B cell (primary cell): ENCODE measurements around the gene NACA.

Experiments used
- EZH2 ChIP-seq: IDR thresholded peaks from 2 replicates; pipeline ENCODE4 v1.6.1; 2012; ENCODE audit warnings: borderline replicate concordance, low read depth, mild to moderate bottlenecking, moderate library complexity, low read length; ENCODE audit not compliant: insufficient read depth, poor library complexity, severe bottlenecking
- TF ChIP-seq, protein P1 (sequence below): fragments of 200-600 bp; IDR thresholded peaks from one replicate; pipeline ENCODE4 v1.8.0; 2022; ENCODE audit warnings: antibody characterized with exemption, mild to moderate bottlenecking

DNA sequence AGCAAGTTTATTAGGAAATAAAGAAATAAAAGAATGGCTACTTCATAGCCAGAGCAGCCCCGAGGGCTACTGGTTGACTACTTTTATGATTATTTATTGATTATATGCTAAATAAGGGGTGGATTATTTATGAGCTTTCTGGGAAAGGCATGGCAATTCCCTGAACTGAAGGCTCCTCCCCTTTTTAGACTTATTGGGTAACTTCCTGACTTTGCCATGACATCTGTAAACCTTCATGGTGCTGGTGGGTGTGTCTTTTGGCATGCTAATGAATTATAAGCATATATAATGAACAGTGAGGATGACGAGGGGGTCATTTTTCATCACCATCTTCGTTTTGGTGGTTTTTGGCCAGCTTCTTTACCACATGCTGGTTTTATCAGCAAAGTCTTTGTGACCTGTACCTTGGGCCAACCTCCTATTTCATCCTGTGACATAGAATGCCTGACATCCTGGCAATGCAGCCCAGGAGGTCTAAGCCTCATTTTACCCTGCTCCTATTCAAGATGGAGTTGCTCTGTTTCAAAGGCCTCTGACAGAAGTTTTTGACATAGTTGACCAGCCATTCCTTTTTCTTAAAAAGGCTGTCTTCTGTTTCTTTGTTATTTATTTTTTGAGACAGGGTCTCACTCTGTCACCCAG, 26.0 kb downstream of the NACA start:
- TF ChIP-seq, protein P1, sequence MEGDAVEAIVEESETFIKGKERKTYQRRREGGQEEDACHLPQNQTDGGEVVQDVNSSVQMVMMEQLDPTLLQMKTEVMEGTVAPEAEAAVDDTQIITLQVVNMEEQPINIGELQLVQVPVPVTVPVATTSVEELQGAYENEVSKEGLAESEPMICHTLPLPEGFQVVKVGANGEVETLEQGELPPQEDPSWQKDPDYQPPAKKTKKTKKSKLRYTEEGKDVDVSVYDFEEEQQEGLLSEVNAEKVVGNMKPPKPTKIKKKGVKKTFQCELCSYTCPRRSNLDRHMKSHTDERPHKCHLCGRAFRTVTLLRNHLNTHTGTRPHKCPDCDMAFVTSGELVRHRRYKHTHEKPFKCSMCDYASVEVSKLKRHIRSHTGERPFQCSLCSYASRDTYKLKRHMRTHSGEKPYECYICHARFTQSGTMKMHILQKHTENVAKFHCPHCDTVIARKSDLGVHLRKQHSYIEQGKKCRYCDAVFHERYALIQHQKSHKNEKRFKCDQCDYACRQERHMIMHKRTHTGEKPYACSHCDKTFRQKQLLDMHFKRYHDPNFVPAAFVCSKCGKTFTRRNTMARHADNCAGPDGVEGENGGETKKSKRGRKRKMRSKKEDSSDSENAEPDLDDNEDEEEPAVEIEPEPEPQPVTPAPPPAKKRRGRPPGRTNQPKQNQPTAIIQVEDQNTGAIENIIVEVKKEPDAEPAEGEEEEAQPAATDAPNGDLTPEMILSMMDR, result no peak
- no peak for TF ChIP-seq EZH2
